Measurements from ENCODE around the gene KDELR3.
"Not testable (repeated sequence)": the region's sequence is repeated elsewhere in the genome, so short reads cannot be mapped to it uniquely, and the experiment has no call there.

Gene KDELR3

DNA sequence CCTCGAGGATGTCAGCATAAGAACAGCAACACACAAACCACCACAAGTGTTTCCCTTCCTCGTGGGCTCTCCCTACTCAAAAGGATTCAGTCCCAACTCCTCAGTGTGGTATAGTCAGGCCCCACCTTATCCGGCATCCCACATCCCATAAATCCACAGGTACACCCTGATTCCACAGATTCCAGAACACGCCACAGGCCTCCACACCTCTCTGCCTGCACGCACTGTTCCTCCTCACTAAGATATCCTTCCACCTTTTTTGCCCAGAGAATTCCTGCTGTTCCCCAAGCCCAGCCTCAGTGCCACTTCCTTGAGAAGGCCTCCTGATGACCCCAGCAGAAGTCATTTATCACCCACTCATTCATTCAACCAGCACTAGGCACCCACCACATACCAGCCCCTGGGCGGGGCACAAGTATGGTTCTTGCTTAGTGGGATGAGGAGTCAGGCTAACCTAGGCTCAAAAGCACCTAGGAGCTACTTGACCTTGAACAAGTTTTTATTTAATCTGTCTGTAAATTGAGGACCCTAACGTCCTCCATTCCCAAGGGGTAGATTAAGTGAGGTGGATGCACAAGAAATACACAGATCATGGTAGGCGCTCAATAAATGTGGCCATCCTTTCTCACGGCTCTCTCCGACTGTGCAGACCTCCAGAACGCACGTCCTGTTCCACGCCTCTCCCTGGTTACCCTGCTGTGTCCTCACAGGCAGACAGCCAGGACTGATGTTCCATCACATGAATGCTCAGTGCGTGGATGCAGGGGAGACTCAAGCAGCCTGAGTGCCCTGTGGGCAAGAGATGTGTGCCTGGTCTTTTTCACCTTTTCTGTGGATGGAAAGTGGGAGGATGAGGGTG is 10.8 kb upstream of the KDELR3 start:
- DNase-seq: no peak

DNA sequence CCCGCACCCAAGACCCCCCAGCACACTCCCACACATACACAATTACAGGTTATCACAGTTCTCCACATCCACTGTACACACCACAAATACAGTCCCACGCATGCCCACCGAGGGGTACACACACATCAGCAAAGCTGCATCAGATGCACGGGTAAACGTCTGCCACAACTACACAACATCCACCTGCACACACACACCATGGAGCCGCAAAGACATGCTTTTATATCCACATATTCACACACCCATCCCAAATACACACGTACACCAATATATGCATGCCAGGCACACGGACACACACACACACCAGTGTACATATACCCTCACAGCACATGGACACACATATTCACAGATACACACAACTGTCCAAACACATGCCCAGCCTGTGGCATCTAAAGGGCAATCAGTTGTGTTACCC is 7.5 kb upstream of the KDELR3 start:
- DNase-seq: no peak

GRCh38 chr22:38461057-38461413 is 6.9 kb upstream of the KDELR3 start:
- DNase-seq: no peak

GRCh38 chr22:38461414-38462081 is 6.3 kb upstream of the KDELR3 start:
- DNase-seq: peak; percentile 97

- DNase-seq: peak; percentile 85
Observed at GRCh38 chr22:38462960-38463784, 4.7 kb upstream of the KDELR3 start.

- DNase-seq: no peak
Observed at GRCh38 chr22:38464992-38465672, 2.8 kb upstream of the KDELR3 start.

DNA sequence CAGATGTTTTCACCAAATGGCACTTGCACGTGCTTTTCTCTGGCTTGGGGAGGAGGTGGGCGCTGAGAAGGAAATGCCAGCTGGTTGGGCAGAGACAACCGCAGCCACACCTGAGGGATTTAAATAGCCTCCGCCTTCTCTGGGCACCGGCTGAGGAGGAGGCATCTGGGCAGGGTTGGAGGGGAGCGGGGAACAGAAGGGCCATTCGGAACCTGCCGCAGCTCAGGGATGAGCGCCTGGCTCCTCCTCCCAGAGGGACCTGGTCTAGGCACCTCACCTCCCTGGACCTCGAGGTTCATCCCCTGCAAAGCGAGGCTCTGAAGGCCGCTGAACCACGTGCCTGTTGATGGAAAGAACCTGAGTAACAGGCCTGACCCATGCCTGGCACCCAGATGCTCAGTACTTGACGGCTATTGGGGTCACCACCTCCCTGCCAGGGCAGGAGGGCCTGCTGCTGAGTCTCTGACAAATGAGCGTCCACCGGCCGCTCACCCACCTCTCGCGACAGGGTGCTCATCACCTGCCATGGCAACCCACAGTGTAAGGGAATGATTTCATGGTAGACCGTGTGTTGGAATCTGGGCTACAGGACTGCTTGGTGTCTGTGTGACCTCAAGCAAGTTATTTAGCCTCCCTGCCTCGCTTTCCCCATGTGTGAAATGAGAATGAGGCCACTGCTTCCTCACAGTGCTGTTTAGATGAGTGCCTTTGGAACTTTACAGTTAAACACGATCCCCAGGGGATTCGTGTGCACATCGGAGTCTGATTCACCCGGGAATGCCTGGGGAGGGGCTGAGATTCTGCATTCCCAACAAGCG is 2.0 kb upstream of the KDELR3 start:
- no peak for DNase-seq

DNA sequence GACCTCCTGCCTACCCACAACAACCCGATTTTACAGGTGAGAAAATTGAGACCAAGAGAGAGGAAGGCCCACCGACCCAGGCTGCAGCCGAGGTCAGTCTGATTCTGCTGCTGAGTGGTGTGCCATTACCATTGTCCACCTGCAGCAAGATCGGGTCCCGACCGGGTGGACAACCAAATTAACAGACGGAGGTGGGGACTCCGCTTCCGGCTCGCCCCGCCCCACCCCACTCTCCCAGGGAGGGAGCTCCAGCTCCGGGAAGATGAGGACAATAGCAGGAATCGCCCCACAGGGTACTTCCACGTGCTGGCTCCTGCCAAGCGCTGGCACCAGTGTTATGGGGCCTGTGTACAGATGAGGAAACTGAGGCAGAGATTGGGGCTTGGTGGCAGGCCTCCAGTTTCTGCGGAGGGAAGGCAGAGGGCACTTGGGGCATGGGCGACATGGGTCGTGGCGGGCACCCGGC is 425 bp upstream of the KDELR3 start:
- no peak for DNase-seq

DNA sequence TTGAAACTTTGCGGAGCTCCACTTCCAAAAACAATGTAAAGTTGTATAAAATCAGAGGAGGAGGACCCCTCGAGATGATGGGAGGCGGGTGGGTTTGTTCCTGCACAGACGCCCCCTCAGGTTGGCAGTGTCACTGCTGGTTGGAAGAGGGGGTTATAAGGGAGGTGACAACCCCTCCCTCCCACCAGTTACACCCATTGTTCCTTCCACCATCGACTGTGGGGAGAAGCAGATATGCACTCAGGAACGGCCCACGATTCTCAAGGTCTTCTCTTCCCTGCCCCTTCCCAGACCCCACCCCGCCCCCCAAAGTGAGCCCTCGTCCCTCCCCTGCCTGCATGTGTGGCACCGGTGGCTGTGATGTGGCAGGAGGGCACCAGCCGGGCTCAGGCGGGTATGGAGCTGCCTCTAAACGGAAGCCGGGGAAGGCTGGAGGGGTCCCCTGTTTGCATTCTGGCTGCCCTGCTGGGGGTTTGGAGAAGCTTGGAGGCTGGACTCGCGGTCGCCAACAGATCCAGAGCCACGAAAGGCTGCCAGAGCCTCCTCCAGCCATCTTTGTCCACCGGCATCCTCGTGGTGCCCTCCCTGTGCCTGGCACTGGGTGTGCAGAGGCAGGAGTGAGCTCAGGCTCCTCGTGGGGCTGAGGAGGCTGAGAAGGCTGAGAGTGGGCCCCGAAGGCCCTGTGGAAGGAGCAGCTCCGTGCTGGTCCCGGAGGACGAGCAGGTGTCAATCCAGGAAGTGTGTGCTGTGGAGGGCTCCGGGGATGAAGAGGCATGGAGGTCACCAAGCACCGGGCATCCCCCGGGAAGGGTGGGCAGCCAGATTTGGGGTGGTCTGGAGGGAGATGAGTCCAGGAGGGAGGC is 778 bp downstream of the KDELR3 start:
- no peak for DNase-seq

GRCh38 chr22:38469306-38469781 is 1.4 kb downstream of the KDELR3 start:
- DNase-seq: no peak

- DNase-seq: not testable (repeated sequence)
Observed at GRCh38 chr22:38470179-38470578, 2.3 kb downstream of the KDELR3 start.

DNA sequence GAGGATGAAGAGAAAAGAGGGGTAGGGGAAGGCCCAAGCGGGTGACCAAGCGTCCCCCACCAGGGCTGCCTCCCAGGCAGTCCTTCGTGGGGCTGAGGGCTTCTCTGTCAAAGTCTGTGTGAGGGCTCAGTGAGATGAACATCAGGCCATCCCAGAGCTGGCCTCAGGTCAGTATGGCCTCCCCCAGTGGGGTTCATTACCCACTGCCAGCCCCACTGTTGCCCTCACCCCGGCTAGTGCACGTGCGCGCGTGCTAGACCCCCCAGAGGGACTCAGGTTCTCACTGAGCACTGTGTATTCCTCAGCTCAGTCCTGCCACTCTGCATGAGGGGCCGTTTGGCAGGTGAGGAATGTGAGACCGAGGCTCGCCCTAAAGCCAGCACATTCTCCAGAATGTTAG is 3.3 kb downstream of the KDELR3 start:
- DNase-seq: no peak

DNA sequence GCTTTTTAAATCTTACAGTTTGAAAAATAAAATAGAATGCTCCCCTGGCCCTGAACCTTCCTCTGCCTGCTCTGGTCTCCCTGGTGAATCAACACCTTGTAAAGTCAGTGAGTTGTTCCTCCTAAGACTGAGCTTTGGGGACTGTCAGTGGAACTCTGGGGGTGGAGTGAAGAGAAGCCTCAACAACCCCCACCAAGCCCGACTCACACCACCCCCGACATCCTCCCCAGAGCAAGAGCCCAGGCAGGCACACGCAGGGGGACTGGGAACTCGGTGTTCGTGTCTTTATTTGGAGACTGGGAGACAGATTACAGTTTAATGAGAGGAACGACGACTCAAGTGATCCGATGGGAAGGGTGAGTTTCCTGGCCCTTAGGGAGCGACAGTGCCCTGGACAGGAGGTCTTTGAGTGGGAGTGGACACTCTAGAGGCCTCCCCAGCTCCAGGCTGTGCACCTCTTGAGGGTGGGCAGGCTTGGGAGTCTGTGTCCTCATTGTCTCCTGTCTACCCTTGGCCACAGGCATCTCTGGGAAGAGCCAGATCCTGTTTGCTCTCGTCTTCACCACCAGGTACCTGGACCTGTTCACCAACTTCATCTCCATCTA is 6.2 kb downstream of the KDELR3 start:
- DNase-seq: no peak

DNA sequence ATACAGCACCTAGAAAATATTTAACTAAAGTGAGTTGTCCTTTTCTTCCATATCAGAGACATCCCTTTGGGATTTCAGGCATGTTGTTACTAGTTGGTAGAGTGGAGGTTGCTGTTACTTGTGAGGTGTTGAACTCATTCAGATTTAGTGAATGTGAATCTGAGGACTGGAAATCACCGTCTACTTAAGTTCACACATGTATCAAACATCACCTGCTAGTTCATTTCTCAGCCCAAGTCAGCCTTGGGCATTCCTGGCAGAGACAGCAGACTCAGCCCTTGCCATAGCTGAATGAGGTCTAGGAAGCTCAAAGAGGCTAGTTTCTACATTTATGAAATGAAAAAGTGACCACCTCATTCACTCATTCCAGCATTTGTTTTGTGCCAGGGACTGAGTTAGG is 9.7 kb downstream of the KDELR3 start:
- no peak for DNase-seq

DNA sequence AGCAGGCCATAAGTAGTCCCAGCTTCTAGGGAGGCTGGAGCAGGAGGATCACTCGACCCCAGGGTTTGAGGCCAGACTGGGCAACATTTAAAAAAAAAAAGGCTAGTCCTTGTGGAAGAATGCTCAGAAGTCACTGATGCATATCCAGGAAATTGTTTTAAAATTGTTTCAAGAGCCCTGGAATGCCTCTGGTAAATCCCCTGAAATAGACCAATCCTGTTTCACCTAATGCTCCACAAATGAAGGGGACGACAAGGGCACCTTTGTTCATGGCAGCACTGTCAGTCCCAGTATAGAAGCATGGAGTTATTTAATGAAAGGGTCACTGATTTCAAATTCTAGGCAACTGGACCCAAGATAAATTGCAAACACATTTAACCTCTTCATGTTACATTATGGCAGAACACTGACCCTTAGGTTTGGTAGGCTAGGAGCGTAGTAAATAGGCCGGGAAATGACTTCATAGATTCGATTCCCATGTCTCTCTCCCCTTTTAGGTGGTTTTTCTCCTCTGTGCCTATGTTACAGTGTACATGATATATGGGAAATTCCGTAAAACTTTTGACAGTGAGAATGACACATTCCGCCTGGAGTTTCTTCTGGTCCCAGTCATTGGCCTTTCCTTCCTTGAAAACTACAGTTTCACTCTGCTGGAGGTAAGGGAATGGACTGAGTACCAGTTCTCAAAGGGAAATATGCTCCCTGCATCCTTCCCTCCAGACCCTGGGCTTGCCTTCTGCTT is 11.4 kb downstream of the KDELR3 start:
- DNase-seq: no peak

DNA sequence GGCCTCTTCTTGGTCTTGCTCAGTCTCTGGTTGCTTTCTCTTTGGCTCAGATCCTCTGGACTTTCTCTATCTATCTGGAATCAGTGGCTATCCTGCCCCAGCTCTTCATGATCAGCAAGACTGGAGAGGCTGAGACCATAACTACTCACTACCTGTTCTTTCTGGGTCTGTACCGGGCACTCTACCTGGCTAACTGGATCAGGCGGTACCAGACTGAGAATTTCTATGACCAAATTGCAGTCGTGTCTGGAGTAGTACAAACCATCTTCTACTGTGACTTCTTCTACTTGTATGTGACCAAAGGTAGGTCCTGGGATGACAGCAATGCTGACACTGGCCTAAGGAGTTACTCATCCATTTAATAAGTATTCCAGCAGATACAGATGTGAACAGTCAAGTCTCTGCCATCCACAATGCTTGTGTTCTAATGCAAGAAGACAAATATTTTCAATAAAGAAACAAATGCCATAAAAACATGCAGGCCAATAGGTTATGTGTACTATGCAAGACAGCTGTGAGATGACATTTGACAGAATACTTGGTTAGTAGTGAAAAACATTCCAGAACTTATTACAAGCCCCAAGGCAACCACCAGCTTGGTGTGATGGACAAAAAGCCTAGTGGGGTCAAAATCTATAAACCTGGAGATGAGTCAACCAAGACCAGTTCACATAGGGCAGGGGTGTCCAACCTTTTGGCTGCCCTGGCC is 13.4 kb downstream of the KDELR3 start:
- DNase-seq: no peak

- no peak for DNase-seq
Observed at GRCh38 chr22:38481871-38482332, 14.0 kb downstream of the KDELR3 start.

GRCh38 chr22:38482662-38483308 is 14.9 kb downstream of the KDELR3 start:
- DNase-seq: no peak

Measured in eye (tissue), 1 donor.